ENCODE measurements around the gene IL4I1. TPM values are rescaled to one million over a fixed set of nuclear protein-coding genes. Genes with fewer than 3 reads are reported as not detected.
A peak's percentile ranks its signal among the peaks of the same experiment; 100 is the strongest.

Gene IL4I1
- total RNA-seq, 6 donors from 2014 or later, result 0.44 to 7.3 (median 2.1) TPM

- Histone ChIP-seq H3K4me3 (no peak overlapping the region), H3K36me3 (peaks cover 51 to 66% (median 61%) of the 10 kb centered on the region in 4 donors), H3K4me1 (peaks cover 7 to 13% (median 11%) of the 10 kb centered on the region in 4 donors), H3K9me3 (no peaks in the 10 kb centered on the region), H3K27me3 (no peaks in the 10 kb centered on the region), H3K27ac (no peak overlapping the region)
- WGBS, 2 donors, result 88 to 100% methylated on average over 1 to 17 of the region's 17 CpGs
- DNase-seq, result peak in 1 of 2 donors; percentile 79
- ATAC-seq (ENCODE audit: low FRiP score in 2 of 2), result no peak
- no peak for TF ChIP-seq CTCF (IDR thresholded peaks at IDR 0.05)
- TF ChIP-seq EP300 (IDR thresholded peaks at IDR 0.05), result no peak
- no peak for TF ChIP-seq POLR2AphosphoS5 (IDR thresholded peaks at IDR 0.05)
- TF ChIP-seq POLR2A (IDR thresholded peaks at IDR 0.05), result no peak
Measured at GRCh38 chr19:49881186-49881585, 15.5 kb downstream of the IL4I1 start.

DNA sequence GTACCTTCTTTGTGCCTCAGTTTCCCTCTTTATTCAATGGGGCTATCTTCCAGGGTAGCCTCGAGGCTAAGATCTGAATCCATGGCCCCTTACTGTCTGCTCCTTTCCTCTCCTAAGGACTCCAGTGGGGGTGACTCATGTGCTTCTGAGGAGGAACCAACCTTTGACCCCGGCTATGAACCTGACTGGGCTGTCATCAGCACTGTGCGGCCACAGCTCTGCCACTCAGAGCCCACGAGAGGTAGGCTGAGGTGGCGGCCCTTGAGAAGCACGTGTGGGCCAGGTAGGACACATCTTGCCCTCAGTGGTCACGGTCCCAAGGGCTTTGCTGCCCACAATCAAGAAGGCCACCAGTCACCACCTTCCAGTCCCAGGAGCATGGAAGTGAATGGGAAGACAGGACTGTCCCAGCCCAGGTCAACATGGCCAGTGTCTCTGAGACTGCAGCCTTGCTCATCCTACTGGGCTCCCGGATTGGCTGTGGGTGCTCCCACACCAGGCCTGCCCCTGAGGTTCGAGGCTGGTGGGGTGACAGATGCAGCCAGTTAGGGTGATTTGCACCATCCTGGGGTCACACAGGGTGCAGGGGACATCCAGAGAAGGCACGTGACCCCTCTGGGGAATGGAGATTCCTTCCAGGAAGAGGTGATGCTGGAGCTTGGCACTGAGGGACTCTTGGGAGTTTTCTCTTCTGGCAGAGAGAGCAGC is 16.4 kb downstream of the IL4I1 start:
- Histone ChIP-seq H3K9me3 (no peaks in the 10 kb centered on the region), H3K27me3 (no peaks in the 10 kb centered on the region), H3K4me1 (peaks cover 12 to 18% (median 17%) of the 10 kb centered on the region in 4 donors), H3K4me3 (no peak overlapping the region), H3K36me3 (peaks cover 51 to 59% (median 55%) of the 10 kb centered on the region in 4 donors), H3K27ac (no peak overlapping the region)
- 93 to 99% methylated on average over 8 to 10 of the region's 10 CpGs for WGBS, 2 donors
- DNase-seq (no peak), ATAC-seq (ENCODE audit: low FRiP score in 2 of 2) (no peak)
- no peak for TF ChIP-seq POLR2AphosphoS5 (IDR thresholded peaks at IDR 0.05)
- TF ChIP-seq CTCF (IDR thresholded peaks at IDR 0.05), result no peak
- TF ChIP-seq POLR2A (IDR thresholded peaks at IDR 0.05), result no peak
- TF ChIP-seq EP300 (IDR thresholded peaks at IDR 0.05), result no peak

GRCh38 chr19:49879243-49879963 is 17.3 kb downstream of the IL4I1 start:
- no peak for DNase-seq
- Histone ChIP-seq H3K4me1 (peaks cover 17 to 26% (median 25%) of the 10 kb centered on the region in 4 donors), H3K36me3 (peaks cover 44 to 50% (median 47%) of the 10 kb centered on the region in 4 donors), H3K27ac (peak overlapping the region in 2 of 4 donors; percentile 99), H3K27me3 (no peaks in the 10 kb centered on the region), H3K4me3 (no peak overlapping the region), H3K9me3 (no peaks in the 10 kb centered on the region)
- ATAC-seq (ENCODE audit: low FRiP score in 2 of 2), result no peak
- no peak for TF ChIP-seq CTCF (IDR thresholded peaks at IDR 0.05)
- no peak for TF ChIP-seq POLR2A (IDR thresholded peaks at IDR 0.05)
- no peak for TF ChIP-seq EP300 (IDR thresholded peaks at IDR 0.05)
- no peak for TF ChIP-seq POLR2AphosphoS5 (IDR thresholded peaks at IDR 0.05)
- WGBS, 2 donors, result 94% methylated on average over 12 of the region's 12 CpGs

DNA sequence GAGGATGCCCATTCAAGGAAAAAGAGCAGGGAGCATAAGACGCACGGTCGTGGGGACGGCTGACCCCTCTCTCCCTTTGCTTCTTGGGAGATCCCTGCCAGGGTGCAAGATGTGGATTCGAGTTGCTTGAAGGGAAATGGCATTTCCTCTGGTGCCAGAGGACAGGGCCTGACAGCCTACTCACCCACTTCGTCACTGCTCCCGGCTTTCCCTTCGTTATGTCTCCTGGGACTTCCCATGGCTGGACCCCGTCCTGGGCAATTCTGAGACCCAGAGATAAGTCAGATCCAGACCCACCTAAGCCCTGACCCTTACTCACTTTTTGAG is 18.0 kb downstream of the IL4I1 start:
- H3K27me3 ChIP-seq, result no peaks in the 10 kb centered on the region
- WGBS, 2 donors, result 79 to 86% methylated on average over 9 of the region's 9 CpGs
- DNase-seq (no peak), ATAC-seq (ENCODE audit: low FRiP score in 2 of 2) (no peak)
- H3K4me1 ChIP-seq, result peaks cover 17 to 32% (median 25%) of the 10 kb centered on the region in 4 donors
- peaks cover 37 to 43% (median 40%) of the 10 kb centered on the region in 4 donors for H3K36me3 ChIP-seq
- peak overlapping the region in 1 of 4 donors; percentile 77 for H3K4me3 ChIP-seq
- no peaks in the 10 kb centered on the region for H3K9me3 ChIP-seq
- TF ChIP-seq POLR2AphosphoS5 (IDR thresholded peaks at IDR 0.05) (no peak), POLR2A (IDR thresholded peaks at IDR 0.05) (no peak), EP300 (IDR thresholded peaks at IDR 0.05) (no peak), CTCF (IDR thresholded peaks at IDR 0.05) (no peak)
- H3K27ac ChIP-seq, result peak overlapping the region; percentile 94 to 100 (median 99)
